ENCODE results near the gene ATP13A5. TPM values are rescaled to one million over a fixed set of nuclear protein-coding genes. Genes with fewer than 3 reads are reported as not detected.
A peak's percentile ranks its signal among the peaks of the same experiment; 100 is the strongest.

ATP13A5 gene
- total RNA-seq, 1 donor from 2014 or later, result not detected

DNA sequence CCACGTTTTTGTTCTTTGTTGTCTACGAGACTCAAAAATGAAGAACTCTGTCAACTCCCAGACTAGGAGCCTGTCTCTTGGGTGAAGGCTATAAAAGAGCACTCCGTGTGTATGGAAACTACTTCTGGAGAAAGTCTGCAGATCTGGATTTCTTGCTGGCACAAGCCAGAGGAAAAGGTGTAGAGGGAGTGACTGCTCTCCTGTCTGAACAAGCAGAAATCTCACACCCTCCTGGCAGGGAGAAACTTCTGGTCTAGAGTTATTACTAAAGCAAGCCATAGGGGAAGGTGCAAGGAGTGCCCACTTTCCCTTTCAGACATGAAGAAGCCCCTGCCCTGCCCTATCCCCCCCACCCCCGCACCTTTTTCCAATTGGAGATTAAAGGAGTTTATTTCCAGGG lies 128.1 kb downstream of the ATP13A5 start:
- no peaks in the 10 kb centered on the region for H3K27me3 ChIP-seq (ENCODE audit: control insufficient read depth, insufficient read depth, low read length)
- no peaks in the 10 kb centered on the region for H3K36me3 ChIP-seq (ENCODE audit: control insufficient read depth, insufficient read depth, low read length)
- H3K4me3 ChIP-seq (ENCODE audit: low read depth, low read length), result no peak overlapping the region
- no peak for DNase-seq (ENCODE audit: low read depth)
- TF ChIP-seq, protein P1, sequence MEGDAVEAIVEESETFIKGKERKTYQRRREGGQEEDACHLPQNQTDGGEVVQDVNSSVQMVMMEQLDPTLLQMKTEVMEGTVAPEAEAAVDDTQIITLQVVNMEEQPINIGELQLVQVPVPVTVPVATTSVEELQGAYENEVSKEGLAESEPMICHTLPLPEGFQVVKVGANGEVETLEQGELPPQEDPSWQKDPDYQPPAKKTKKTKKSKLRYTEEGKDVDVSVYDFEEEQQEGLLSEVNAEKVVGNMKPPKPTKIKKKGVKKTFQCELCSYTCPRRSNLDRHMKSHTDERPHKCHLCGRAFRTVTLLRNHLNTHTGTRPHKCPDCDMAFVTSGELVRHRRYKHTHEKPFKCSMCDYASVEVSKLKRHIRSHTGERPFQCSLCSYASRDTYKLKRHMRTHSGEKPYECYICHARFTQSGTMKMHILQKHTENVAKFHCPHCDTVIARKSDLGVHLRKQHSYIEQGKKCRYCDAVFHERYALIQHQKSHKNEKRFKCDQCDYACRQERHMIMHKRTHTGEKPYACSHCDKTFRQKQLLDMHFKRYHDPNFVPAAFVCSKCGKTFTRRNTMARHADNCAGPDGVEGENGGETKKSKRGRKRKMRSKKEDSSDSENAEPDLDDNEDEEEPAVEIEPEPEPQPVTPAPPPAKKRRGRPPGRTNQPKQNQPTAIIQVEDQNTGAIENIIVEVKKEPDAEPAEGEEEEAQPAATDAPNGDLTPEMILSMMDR (IDR thresholded peaks at IDR 0.05; ENCODE audit: insufficient read depth, low read length, poor library complexity, severe bottlenecking), result no peak

DNA sequence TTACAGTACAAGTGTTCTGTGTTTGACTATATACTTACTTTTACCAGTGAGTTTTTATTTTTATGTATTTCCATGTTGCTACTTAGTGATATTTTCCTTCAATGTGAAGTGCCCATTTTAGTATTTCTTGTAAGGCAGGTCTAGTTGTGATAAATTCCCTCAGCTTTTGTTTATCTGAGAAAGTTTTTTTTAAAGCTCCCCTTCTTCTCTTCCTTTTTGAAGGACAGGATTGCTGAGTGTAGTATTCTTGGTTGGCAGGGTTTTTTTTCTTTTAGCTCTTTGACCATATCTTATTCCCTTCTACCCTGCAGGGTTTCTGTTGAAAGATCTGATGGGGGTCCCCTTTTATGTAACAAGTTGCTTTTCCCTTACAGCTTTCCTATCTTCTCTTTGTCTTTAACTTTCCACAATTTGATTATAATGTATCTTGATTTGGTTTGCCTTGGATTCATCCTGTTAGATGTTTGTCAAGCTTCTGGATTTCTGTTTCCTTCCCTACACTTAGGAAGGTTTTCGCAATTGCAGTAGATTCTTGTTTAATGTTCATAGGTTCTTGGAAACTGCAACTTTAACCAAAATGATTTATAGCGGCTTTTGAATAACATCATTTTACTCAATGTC lies 129.6 kb downstream of the ATP13A5 start:
- Histone ChIP-seq H3K4me3 (ENCODE audit: low read depth, low read length) (no peak overlapping the region), H3K27me3 (ENCODE audit: control insufficient read depth, insufficient read depth, low read length) (no peaks in the 10 kb centered on the region), H3K36me3 (ENCODE audit: control insufficient read depth, insufficient read depth, low read length) (no peaks in the 10 kb centered on the region)
- DNase-seq (ENCODE audit: low read depth), result no peak
- TF ChIP-seq, protein P1 (IDR thresholded peaks at IDR 0.05; ENCODE audit: insufficient read depth, low read length, poor library complexity, severe bottlenecking), result no peak

DNA sequence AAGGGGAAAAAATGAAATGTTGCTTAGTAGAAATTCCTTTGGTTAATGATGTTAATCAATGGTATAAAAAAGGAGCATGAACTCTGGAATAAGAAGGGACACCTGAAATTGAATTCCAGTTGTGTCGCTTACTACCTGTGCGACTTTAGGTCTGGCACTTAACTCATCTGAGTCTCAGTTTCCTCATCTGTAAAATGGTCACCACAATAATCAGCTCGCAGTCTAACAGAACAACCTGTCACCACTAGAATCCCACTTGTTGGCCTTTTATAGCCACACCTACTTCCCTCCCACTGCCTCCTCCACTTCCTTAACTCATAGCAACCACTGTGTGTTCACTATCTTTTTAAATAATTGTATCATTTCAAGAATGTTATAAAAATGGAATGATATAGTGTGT lies 135.0 kb downstream of the ATP13A5 start:
- TF ChIP-seq, protein P1 (IDR thresholded peaks at IDR 0.05; ENCODE audit: insufficient read depth, low read length, poor library complexity, severe bottlenecking), result no peak

DNA sequence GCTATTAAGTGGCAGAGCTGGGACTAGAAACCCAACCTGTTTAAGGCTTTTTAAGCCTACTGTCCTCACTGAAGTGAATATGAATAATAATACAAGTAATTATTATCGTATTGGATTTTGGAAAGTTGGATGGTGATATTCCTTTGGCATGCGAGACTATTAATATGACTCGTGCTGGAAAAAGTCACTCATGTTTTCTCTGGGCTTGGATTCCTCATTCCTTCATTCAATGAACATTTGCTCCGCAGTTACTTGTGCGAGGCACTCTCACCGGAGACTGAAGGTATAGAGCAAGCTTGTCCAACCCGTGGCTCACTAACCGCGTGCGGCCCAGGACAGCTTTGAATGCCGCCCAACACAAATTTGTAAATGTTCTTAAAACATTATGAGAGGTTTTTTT lies 136.8 kb downstream of the ATP13A5 start:
- H3K36me3 ChIP-seq (ENCODE audit: control insufficient read depth, insufficient read depth, low read length), result no peaks in the 10 kb centered on the region
- H3K4me3 ChIP-seq (ENCODE audit: low read depth, low read length), result peak overlapping the region; percentile 51
- no peaks in the 10 kb centered on the region for H3K27me3 ChIP-seq (ENCODE audit: control insufficient read depth, insufficient read depth, low read length)
- DNase-seq (ENCODE audit: low read depth), result no peak
- TF ChIP-seq, protein P1 (IDR thresholded peaks at IDR 0.05; ENCODE audit: insufficient read depth, low read length, poor library complexity, severe bottlenecking), result no peak

More for the DNA sequence above, 135.0 kb downstream of the ATP13A5 start:
- H3K36me3 ChIP-seq (ENCODE audit: control insufficient read depth, insufficient read depth, low read length), result no peaks in the 10 kb centered on the region
- H3K4me3 ChIP-seq (ENCODE audit: low read depth, low read length), result no peak overlapping the region
- H3K27me3 ChIP-seq (ENCODE audit: control insufficient read depth, insufficient read depth, low read length), result no peaks in the 10 kb centered on the region
- DNase-seq (ENCODE audit: low read depth), result no peak

DNA sequence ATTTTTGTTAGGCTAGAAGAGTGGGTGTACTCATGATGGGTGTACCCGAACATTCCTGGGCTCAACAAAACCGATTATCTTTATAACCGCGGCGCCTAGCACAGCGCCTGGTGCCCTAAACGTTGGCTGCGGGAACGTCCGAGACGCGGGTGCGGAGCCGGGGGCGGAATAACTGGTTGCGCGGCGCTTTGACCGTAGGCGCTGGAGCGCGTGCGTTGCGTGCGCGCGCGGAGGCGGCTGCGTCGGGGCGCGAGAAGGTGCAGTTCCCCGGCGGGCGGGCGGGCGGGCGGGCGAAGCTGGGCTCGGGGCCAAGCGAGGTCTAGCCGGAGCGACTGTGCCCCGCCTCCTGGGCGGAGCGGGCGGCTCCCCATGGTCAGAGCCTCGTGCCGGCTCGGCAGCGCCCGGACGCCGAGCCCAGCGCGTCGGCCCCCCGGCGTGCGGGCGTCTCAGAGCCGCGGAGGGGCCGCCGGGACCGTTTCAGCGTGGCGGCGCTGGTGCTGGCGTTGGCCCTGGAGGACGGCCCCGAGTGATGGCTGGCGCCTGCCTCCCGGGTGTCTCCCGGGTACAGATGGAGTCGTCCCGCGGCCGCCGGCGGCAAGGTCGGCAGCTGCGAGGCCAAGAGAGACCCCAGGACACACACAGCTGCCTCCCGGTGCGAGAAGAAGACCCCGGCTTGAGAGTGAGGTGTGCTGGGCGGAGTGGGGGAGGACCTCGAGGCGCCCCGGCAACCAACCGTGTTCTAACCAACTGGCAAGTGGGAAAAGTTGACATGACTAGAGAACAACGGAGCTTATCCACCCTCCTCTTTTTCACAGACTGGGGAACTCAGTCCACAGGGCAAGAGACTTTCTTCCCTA lies 137.5 kb downstream of the ATP13A5 start, which contains the start of gene PLAAT1:
TSS of gene PLAAT1 (plus strand) at position 373 of the 857 bp plus-strand sequence. CDS start 14,429 bp downstream, outside the sequence.
- peak within 1 kb of the TSS; percentile 51 for H3K4me3 ChIP-seq (ENCODE audit: low read depth, low read length)

More for the DNA sequence above, 137.5 kb downstream of the ATP13A5 start, which contains the start of gene PLAAT1:
- Histone ChIP-seq H3K36me3 (ENCODE audit: control insufficient read depth, insufficient read depth, low read length) (no peaks in the 10 kb centered on the region), H3K27me3 (ENCODE audit: control insufficient read depth, insufficient read depth, low read length) (no peaks in the 10 kb centered on the region)
- DNase-seq (ENCODE audit: low read depth), result peak; percentile 10
- TF ChIP-seq, protein P1 (IDR thresholded peaks at IDR 0.05; ENCODE audit: insufficient read depth, low read length, poor library complexity, severe bottlenecking), result no peak
